NCI-H226 (cell line): ENCODE data around the gene CFAP210.

Source experiments
- DNase-seq: peaks from one replicate; pipeline ENCODE4 v3.0.0-alpha.2; 2015

CFAP210 gene, protein sequence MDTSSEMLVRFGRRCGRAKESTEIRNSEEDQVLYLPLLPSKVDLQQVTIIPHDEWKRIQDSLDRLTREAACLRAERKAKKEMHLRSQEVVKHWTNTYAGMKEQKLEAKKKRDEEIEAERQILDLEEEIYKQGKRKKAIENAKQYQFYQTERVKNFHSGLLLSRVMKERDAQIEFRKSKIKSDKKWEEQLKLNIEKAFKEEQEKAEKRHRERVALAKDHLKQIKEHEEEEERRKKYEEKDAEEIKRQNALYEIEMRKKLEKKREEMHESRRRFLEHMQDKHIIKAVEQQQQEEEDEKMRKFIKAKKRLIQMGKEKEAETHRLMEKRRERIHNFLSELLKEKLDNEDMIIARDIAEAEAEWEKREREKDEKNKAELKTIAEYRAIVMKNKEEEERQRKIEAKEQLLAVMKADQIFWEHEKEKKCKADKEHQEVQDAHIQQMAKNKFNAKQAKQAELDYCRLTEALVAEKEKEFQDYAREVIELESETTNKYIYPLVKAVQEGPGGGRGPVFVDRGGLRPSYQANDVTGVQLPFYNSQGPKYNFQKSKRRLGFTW

DNA sequence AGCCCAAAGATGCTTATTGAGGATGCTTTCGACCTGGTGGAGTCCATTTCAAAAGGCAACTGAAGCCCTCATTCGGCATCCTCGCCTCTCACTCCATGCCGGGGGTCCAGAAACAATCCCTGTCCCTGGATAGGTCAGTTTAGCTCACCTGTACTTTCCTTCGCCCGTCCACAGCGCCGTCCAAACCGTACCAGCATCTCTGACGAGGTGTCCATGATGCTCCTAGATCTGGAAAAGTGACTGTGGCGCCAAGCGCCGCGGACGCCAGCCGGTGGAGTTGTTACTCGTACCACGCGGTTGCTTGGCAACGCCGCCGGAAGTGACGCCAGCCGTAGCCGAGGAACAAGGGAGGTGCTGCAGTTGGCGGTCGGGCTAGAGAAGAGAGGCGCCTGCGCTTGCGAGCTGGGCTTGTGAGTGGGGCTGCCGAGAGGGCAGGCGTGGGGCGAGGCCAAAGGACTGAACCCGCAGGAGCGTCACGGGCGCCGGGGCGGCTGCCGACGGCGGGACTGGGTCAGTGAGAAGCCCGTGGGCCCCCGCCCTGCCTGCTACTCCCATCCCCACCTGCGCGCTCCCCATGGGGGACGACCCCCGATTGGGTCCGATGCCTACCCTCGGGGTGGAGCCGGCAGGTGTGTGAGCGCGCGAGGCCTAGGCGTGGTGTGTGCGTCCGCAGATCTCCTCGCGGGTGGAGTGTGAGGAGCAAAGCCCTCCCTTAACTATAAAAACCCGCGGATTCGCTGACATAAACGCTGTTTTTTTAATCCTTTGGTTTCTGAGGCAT is at the start of gene CFAP210, which contains the start of gene PHOSPHO2:
Gene CFAP210 (minus strand): TSS at position 293 of the 781 bp plus-strand sequence. CDS start 78 bp downstream, at position 215.
Gene PHOSPHO2 (plus strand): TSS at position 357 of the 781 bp plus-strand sequence. CDS start 6,503 bp downstream, outside the sequence.
- DNase-seq, result peak; percentile 98

DNA sequence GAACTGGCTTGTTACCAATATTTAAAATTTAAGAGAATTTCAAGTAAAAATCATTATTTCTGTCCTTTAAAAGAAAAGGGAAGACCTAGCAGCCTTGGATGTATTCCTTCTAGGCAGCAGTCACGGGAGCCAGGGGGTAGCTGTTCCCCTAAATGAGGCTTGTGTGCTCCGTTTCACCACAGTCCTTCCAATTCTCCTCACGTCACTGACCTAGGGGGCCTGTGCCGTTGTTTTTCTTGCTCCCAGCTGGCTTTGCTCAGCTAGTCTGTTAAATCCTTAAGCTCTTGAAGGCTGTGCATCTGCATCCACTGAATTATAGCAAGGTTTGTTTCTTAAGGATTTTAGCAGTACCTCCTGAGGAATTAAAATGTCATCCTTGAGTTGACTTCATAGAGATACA is 49.3 kb upstream of the CFAP210 start:
- no peak for DNase-seq

DNA sequence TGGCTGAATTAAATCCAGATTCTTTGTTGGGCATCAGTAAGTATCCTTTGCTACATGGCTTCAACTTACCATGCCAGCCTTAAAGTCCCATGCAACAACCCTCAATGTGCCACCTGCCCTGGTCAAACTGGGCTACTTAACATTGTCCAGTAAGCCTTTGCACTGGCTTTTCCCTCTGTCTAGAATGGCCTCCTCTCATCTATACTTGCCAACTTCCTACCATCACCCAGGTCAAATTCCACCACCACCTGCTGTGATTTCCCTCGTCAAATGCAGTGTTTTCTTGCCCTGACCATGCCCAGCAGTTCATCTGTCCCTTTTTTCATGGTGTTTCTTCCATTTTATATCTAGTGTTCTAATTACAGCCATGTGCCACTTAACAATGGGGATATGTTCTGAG is 45.1 kb upstream of the CFAP210 start:
- DNase-seq, result no peak

GRCh38 chr2:169738566-169739229 is 44.5 kb upstream of the CFAP210 start:
- no peak for DNase-seq

GRCh38 chr2:169736902-169737301 is 42.7 kb upstream of the CFAP210 start:
- no peak for DNase-seq

- no peak for DNase-seq
Observed at GRCh38 chr2:169735623-169736022, 41.4 kb upstream of the CFAP210 start.

DNA sequence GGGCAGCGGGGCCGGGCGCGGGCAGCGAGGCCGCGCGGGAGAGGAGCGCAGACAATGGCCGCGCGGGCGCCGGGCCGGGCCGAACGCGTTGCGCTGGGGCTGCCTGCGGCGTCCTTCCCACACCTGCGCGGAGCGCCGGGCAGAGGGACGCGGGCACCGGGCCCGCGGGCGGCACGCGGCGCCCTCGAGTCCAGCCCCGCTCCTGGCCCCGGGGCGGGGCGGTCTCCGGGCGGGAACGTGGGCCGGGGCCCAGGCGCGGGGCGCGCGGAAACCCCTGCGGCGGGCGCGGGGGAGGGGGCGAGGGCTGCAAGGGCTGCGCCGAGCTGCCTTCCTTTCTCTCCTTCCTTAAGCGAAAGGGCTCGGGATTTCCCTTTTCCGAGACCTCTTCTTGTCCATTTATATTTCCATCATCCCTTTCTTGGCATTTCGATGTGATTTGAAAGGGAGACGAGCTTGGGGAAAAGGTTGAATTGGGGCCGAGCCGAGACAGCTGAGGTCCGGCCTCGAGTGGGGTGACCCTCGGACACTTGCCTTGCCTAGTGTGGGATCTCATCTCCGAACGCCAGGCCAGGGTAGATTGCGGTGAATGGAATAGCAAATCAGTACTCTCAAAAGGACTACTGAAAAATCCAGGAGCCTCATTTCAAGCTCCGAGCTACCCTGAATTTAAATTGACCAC is 40.1 kb upstream of the CFAP210 start:
- peak; percentile 1 for DNase-seq

- no peak for DNase-seq
Observed at GRCh38 chr2:169732583-169733358, 38.6 kb upstream of the CFAP210 start.

DNA sequence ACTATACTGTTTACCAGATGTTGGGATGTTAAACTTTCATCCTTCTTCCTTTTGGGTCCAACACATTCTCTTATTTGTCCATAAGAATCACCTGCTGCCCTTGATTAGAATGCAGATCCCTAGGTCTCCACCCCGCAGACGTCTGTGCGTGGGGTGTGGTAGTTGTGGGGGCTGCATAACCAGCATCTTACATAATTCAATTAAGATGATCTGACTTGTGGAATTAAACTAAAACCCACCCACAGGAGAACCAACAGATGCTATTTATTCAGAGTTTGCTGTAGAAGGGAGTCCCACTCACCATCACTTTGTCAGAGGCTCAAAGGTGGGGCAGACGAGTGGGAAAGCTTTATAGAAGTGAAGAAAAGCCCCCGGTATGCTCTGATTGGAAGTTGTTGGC is 37.9 kb upstream of the CFAP210 start:
- no peak for DNase-seq

GRCh38 chr2:169729274-169729605 is 35.0 kb upstream of the CFAP210 start:
- no peak for DNase-seq

GRCh38 chr2:169727065-169727464 is 32.9 kb upstream of the CFAP210 start:
- DNase-seq, result no peak

DNA sequence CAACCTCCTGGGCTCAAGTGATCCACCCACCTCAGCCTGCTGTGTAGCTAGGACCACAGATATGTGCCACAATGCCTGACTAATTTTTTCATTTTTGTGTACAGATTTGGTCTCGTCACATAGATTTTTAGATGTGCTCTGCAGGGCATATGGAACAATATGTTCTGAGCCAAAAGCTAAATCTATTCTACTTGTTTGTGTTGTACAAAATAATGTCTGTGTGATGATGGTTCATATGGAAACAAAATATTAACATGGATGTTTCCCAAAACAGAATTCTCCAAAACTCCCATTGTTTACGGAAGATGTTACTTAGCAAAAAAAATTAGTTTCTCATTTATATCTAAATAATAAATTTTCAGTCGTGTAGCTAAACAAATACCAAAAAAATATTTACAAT is 26.8 kb upstream of the CFAP210 start:
- DNase-seq, result no peak

DNA sequence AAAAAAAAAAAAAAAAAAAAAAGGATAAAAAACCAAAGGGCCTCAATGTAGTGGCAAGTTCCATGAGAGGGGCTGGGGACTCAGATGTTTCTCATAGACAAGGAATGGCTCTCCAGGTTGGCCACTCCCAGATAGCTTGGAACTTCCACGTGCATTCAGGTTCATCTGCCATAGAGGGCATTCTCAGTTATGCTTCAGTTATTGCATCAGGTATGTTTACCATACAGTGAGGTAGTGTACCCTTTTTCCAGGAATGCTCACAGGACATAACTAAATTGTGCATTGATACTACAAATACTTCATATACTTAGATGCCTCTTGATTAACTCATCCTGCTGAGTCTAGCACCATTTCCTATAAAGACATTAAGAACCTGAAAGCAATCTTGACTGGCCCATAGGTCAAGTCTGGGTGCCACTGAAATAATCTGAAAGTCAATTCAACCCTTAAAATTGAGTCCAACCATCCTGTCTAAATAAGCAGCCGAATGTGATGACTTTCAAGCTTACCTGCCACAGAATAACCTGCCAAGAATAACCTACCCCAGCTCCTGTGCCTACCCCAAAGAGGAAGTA is 24.8 kb upstream of the CFAP210 start:
- no peak for DNase-seq

DNA sequence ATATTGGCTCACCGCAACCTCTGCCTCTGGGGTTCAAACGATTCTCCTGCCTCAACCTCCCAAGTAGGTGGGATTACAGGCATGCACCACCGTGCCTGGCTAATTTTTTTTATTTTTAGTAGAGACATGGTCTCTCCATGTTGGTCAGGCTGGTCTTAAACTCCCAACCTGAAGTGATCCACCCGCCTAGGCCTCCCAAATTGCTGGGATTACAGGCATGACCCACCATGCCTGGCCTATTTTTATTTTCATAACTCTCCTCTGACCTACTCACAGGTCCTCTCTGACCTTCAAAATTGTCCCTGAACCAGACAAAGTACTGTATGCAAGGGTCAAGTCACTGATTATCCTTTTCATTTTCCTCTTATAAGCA is 23.5 kb upstream of the CFAP210 start:
- DNase-seq, result no peak

GRCh38 chr2:169716938-169717690 is 22.9 kb upstream of the CFAP210 start:
- DNase-seq, result no peak

DNA sequence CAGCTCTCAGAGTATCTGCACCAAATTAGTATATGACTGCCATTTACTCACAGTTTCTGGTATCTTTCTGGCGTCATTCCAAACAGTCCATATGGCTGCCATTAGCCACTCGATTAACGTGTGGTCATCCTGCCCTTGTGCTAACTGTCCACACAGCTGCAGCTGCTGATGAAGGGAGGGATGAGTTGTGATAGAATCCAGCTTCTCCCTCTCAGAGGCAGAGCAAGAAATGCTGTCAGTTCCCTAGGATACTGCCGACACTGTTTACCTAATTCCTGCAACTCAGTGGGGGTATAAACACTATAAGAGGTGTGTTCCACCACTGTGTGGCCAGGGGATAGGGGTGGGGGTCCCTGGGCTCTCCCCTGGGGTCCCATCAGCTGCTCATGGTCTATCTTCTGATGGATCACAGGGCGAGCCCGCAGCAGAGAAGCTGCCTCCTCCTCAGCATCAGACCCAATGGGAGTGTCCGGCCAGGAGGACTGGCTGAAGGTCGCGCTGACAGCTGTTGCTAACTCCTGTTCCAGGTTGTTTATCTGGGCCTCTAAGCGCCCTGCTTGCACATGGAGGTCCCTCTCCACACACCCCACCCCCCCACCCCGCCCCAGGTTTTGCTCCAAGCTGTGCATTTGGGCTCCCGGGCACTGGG is 22.2 kb upstream of the CFAP210 start:
- no peak for DNase-seq

DNA sequence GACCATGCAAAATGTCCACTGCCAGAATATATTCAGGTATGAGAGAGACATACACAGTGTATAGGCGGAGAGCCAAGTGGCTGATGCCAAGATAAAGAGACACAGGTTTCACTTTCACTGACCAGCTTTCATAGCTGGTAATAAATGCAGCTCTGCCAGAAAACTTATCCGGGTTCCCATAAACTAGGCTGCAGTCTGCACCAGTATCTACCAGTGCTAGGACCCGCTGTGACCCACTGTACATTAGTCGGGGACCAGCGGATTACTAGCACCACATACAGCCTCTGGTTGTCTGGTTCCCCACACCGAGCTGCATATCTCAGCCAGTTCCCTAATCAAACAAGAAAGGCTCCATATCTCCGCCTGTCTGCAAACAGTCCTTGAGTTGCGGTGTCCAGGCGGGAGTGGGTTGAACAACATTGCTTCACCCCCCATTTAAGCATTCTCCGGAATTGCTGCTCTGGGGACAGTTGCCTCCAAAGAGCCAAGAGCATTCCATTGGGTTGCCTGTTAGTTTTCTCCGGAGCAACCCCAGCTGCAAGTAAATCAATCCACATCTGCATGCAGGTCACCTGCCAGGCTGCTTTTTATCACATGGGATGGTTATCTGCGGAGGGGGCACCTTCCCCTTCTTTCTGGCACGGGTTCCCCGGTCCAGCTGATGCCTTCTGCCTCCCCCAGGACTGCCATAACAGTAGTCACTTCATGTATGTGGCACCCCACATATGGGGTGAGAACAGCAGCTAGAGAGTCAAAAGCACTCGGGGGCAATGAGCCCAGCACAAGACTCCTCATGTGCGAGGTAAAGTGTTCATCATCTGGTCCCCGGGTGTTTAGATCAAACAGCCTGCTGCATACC is 21.4 kb upstream of the CFAP210 start:
- no peak for DNase-seq

- DNase-seq, result no peak
Observed at GRCh38 chr2:169714699-169715098, 20.5 kb upstream of the CFAP210 start.

DNA sequence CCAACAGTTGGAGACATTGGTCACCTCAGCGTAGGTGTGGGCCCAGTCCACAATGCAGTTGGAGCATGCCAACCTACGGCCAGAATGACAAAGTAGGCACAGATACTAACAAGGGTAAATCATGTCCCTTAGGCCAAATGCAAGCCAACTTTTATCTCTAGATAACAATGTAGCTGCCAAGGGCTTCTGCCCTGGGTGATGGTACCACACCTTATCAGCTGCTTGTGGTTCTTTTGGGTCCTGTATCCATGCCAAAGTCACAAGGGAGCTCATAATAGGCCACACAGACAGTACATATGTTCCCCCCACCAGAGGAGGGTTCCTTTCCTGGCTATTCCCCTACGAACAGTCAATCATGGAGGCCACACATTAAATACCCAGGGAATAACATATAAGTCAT is 19.1 kb upstream of the CFAP210 start:
- DNase-seq, result no peak
